HG03469 (cell line): Measurements from ENCODE around the gene IL37.
"Not testable (repeated sequence)": the region's sequence is repeated elsewhere in the genome, so short reads cannot be mapped to it uniquely, and the experiment has no call there.

Experiments used
- ATAC-seq: cut with Tn5 transposase; IDR thresholded peaks from one replicate; pipeline ENCODE4 v1.9.1; 2021; ENCODE audit warnings: mild to moderate bottlenecking, moderate library complexity, moderate number of reproducible peaks; ENCODE audit not compliant: unreplicated experiment

IL37 gene

GRCh38 chr2:112887964-112888749 is 22.8 kb upstream of the IL37 start:
- ATAC-seq: no peak

GRCh38 chr2:112889976-112890375 is 21.0 kb upstream of the IL37 start:
- no peak for ATAC-seq

- no peak for ATAC-seq
Observed at GRCh38 chr2:112891385-112891831, 19.6 kb upstream of the IL37 start.

DNA sequence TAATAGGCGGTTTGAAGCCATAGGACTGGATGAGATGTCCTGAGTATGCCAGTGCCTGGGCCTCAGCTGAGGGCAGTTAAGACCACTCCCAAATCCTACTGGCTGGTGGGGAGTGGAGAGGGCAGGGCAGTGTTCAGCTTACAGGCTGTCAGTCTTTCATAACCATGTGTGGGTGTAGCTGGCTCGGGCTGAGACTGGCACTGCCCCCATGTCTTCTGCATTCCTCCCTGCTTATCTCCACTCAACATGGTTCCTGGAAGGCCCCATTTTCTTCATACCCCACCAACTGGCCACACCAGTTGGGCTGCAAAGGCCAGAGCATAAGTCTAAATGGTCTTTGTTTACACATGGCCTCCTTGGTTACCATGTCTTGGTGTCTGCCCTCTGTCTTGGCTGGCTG is 17.2 kb upstream of the IL37 start:
- no peak for ATAC-seq

DNA sequence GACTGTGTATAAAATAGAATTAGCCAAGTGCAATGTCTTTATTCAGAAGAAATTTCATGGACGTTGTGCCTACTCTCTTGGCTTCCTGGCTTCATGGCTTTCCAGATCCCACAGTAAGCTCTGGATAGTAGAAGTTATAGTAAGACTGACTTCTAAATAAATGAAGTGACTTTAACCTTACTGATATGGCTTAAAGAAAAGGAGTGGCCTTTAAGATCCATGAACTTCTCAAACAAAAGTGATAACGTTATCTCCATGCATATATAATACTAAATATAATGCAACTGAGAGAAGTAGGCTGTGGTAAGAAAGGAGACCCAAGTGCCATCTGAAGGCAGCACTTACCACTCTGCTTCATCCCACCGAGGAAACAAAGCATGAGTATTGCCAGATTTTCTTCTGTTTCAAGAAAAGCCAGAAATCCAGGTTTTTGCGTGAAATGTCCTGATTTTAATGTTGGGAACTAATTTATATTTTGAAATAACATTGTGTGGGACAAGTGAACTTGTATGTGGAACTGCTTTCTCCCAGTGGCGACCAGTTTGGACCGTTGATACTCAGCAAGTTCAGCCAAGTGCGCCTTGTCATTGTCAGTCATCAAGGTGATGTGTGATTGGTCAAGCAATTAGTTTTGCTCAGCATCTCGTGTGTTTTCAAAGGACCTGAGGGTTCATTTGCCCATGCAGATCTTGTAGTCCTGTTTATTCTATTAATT is 13.9 kb upstream of the IL37 start:
- no peak for ATAC-seq

GRCh38 chr2:112897624-112897978 is 13.4 kb upstream of the IL37 start:
- ATAC-seq: no peak

DNA sequence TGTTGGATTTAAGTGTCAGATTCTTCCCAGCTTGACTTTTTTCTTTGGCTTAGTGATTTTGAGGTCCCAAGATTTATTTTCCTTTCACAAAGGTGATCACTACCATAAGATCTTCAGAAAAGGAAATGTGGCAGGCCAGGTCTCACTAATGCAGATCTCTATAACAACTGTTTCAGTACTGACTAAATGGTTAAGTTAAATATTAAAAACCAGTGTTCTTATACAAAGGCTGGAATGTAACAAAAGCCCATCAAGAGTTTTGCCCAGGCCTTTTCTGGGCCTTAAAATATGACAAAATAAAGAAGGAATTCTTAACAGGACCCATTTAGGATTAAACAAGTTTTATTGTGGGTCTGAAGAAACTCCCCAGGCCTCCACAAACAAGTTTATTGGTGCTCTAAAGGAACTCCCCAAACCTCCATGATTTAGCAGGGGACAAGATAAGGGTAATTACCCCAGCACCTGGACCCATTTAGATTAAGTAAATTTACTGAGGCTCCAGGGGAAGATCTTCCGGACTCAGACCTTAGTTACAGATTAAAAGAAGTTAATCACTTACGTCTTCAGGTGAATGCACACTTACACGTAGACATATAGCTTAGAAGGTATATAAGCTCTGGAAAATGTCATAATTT is 9.4 kb upstream of the IL37 start:
- not testable (repeated sequence) for ATAC-seq

- ATAC-seq: no peak
Observed at GRCh38 chr2:112902816-112903215, 8.1 kb upstream of the IL37 start.

GRCh38 chr2:112904883-112905282 is 6.1 kb upstream of the IL37 start:
- ATAC-seq: no peak

DNA sequence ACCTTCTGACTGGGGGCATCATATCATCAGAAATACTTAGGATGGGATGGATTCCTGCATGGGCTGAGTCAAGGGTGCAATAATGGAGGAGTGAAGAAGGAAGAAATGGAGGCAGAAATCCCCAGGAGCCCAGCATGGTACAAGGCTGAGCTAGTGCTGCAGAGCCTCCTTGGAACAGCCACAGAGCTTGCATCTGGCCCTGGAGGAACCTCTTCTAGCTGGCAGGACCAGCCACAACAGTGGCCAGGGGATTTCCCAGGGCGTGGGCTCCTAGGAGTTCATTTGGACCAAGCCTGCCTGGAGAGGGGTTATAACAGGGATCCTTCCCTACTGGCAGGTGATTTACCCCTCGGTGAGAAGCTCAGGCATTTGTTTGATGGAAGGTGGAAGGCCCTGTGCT is 4.7 kb upstream of the IL37 start:
- no peak for ATAC-seq

- ATAC-seq: no peak
Observed at GRCh38 chr2:112907001-112907949, 3.7 kb upstream of the IL37 start.

- not testable (repeated sequence) for ATAC-seq
Observed at GRCh38 chr2:112908559-112908958, 2.4 kb upstream of the IL37 start.

GRCh38 chr2:112910219-112910618 is 746 bp upstream of the IL37 start:
- no peak for ATAC-seq

- ATAC-seq: no peak
Observed at GRCh38 chr2:112912403-112912802, 1.4 kb downstream of the IL37 start.

DNA sequence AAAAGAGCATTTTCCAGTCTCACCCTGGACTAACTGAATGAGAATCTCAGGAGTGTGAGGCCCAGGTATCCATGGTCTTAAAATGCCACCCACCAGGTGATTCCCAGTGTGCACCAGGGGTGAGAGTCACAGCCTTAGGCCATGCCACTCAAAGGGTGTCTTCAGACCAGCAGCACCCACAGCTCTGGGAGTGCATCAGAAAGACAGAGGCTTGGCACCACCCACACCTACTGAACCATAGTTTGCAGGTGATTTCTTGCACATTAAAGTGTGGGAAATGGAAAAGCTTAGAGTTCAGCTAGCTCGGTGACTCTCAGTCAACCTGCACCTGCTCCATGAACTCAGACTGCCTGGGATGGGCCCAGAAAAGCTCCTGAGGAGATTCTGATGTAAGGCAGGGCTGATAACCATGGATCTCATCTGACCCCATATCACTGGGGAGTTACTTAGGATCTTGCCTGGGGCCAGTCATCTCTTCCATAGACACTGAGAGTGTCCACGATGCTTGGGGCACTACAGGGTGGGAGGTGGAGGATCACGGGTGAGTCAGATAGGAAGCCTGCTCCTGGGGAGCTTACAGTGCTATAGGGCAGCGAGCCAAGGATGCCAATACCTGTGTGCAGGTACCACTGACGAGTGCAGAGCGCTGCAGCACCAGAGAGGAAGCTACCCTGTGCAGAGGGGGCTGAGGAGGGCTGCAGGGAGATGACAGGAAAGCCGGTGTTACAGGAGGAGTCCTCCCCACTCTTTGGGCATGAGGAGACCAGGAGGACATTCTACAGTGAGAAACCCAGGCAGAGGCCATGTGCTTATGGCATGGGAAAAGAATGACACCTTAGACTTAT is 4.6 kb downstream of the IL37 start:
- no peak for ATAC-seq

GRCh38 chr2:112916145-112916571 is 5.2 kb downstream of the IL37 start:
- ATAC-seq: no peak

DNA sequence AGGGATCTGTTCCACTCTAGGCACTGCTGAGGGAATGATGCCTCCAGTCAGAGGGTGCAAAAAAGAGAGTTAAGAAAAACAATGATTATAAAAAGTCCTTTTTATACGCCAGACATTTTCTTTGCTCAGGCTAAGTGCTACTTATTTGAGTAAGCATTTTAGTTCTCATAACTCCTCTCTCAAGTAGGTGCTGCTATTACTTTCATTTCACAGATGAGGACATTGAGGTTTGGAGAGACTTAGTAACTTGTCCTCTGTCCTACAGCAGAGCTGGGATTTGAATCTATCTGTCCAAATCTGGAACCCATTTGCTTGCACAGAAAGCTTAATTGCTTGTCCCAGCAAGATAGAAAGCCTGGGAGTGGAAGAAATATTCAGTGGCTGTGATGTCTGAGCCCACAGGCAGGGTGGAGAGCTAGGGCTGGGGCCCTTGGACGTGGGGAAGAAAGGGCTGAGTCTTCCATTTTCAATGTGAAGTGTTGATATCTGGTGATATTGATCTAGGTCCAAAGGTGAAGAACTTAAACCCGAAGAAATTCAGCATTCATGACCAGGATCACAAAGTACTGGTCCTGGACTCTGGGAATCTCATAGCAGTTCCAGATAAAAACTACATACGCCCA is 5.8 kb downstream of the IL37 start:
- ATAC-seq: no peak

GRCh38 chr2:112917856-112918255 is 6.9 kb downstream of the IL37 start:
- ATAC-seq: no peak

GRCh38 chr2:112918256-112918655 is 7.3 kb downstream of the IL37 start:
- ATAC-seq: no peak
